GM23338 (cell line): ENCODE results near the gene NANOS2. TPM values are rescaled to one million over a fixed set of nuclear protein-coding genes. Genes with fewer than 3 reads are reported as not detected.
A peak's percentile ranks its signal among the peaks of the same experiment; 100 is the strongest.

Experiments used
- ATAC-seq: fragments of 200-7000 bp; cut with Tn5 transposase; 3 replicates; pipeline ENCODE4 v1.9.1; 2020
- DNase-seq: peaks from one replicate; pipeline ENCODE4 v3.0.0-alpha.2; 2015; ENCODE audit warnings: low spot score
- H2AFZ ChIP-seq: fragments of 200-600 bp; sonication (generic); 2 replicates; pipeline ENCODE4 v1.8.0; 2016; ENCODE audit warnings: antibody characterized with exemption, mild to moderate bottlenecking, moderate library complexity
- H3F3A ChIP-seq: fragments of 200-600 bp; sonication (generic); replicated peaks from 2 replicates; pipeline ENCODE4 v1.8.0; 2017; ENCODE audit warnings: antibody characterized with exemption, mixed run types, low read depth
- H3K27ac ChIP-seq: fragments of 200-600 bp; sonication (generic); 2 replicates; pipeline ENCODE4 v1.6.1; 2016; ENCODE audit warnings: low read depth
- H3K27me3 ChIP-seq: fragments of 200-600 bp; sonication (generic); 2 replicates; pipeline ENCODE4 v1.8.0; 2016; ENCODE audit warnings: mild to moderate bottlenecking, mixed run types, moderate library complexity; ENCODE audit not compliant: insufficient read depth
- H3K36me3 ChIP-seq: fragments of 200-600 bp; sonication (generic); 2 replicates; pipeline ENCODE4 v1.8.0; 2016; ENCODE audit warnings: mild to moderate bottlenecking; ENCODE audit not compliant: insufficient read depth
- H3K4me1 ChIP-seq: fragments of 200-600 bp; sonication (generic); 2 replicates; pipeline ENCODE4 v1.8.0; 2016; ENCODE audit warnings: mild to moderate bottlenecking, moderate library complexity; ENCODE audit not compliant: insufficient read depth
- H3K4me2 ChIP-seq: fragments of 200-600 bp; sonication (generic); 2 replicates; pipeline ENCODE4 v1.7.1; 2017; ENCODE audit warnings: mixed run types
- H3K4me3 ChIP-seq: fragments of 200-600 bp; sonication (generic); 2 replicates; pipeline ENCODE4 v1.6.1; 2016; ENCODE audit warnings: mixed run types
- H3K79me2 ChIP-seq: fragments of 200-600 bp; sonication (generic); replicated peaks from 2 replicates; pipeline ENCODE4 v1.8.0; 2017; ENCODE audit warnings: mild to moderate bottlenecking; ENCODE audit not compliant: insufficient read depth
- H3K9me2 ChIP-seq: fragments of 200-600 bp; sonication (generic); 2 replicates; pipeline ENCODE4 v1.8.0; 2017; ENCODE audit not compliant: insufficient read depth
- H4K20me1 ChIP-seq: fragments of 200-600 bp; sonication (generic); replicated peaks from 2 replicates; pipeline ENCODE4 v1.8.0; 2017; ENCODE audit warnings: mild to moderate bottlenecking; ENCODE audit not compliant: insufficient read depth
- H3K27ac Mint-ChIP-seq: 2 replicates; pipeline ENCODE4 v1.8.0; 2020; ENCODE audit warnings: inconsistent platforms, mild to moderate bottlenecking, moderate library complexity, mixed read lengths
- H3K27me3 Mint-ChIP-seq: 3 replicates; pipeline ENCODE4 v1.8.0; 2022; ENCODE audit warnings: low read depth, mild to moderate bottlenecking, moderate library complexity, mixed read lengths, inconsistent platforms; ENCODE audit not compliant: insufficient read depth, poor library complexity
- H3K36me3 Mint-ChIP-seq: 3 replicates; pipeline ENCODE4 v1.8.0; 2021; ENCODE audit warnings: low read depth, mild to moderate bottlenecking, inconsistent platforms, moderate library complexity, mixed read lengths
- H3K4me1 Mint-ChIP-seq: 3 replicates; pipeline ENCODE4 v1.8.0; 2020; ENCODE audit warnings: mild to moderate bottlenecking, inconsistent platforms, mixed read lengths
- H3K4me3 Mint-ChIP-seq: 3 replicates; pipeline ENCODE4 v1.8.0; 2021; ENCODE audit warnings: moderate library complexity, mild to moderate bottlenecking, inconsistent platforms, mixed read lengths
- H3K9me3 Mint-ChIP-seq: 3 replicates; pipeline ENCODE4 v1.8.0; 2020; ENCODE audit warnings: moderate library complexity, mild to moderate bottlenecking, inconsistent platforms, mixed read lengths
- EZH2 ChIP-seq: fragments of 200-600 bp; sonication (generic); IDR thresholded peaks from one replicate; pipeline ENCODE4 v1.8.0; 2017; ENCODE audit warnings: antibody characterized with exemption, mild to moderate bottlenecking, low read depth; ENCODE audit not compliant: unreplicated experiment
- POLR2AphosphoS5 ChIP-seq: IDR thresholded peaks from 2 replicates; pipeline ENCODE4 v1.6.1; 2016; ENCODE audit warnings: antibody characterized with exemption, low read depth
- STAT1 ChIP-seq: IDR thresholded peaks from one replicate; pipeline ENCODE4 v1.6.1; 2016; ENCODE audit warnings: antibody characterized with exemption; ENCODE audit not compliant: unreplicated experiment
- polyA plus RNA-seq: library from polyadenylated mRNA; unstranded; fragments of >200 nt; fragmentation: Nextera tagmentation; extraction: Ambion mirVana; gene quantifications from 2 replicates; pipeline ENCODE4 v1.2.1, GENCODE V29; 2016
- total RNA-seq: library from RNA; depleted of rRNA; stranded (reverse); fragments of >200 nt; shearing (Covaris generic); gene quantifications from 2 replicates; pipeline ENCODE4 v1.2.3, GENCODE V29; 2014
- TF ChIP-seq, protein P1 (sequence below): IDR thresholded peaks from 2 replicates; pipeline ENCODE4 v1.6.1; 2016; ENCODE audit warnings: antibody characterized with exemption
- TF ChIP-seq, protein P2 (sequence below), 2 experiments: fragments of 200-600 bp in 1 of 2; sonication (generic) in 1 of 2; conservative IDR thresholded peaks; 2 replicates each; pipeline versions ENCODE4 v1.5.1 to v1.6.1; 2016 to 2017; ENCODE audit warnings: antibody characterized with exemption in 2 of 2, low read depth in 2 of 2, mild to moderate bottlenecking in 2 of 2, moderate library complexity in 1 of 2

Gene NANOS2
- total and polyA plus RNA-seq, 2 experiments from 2014 or later: 0.11 to 0.14 TPM

DNA sequence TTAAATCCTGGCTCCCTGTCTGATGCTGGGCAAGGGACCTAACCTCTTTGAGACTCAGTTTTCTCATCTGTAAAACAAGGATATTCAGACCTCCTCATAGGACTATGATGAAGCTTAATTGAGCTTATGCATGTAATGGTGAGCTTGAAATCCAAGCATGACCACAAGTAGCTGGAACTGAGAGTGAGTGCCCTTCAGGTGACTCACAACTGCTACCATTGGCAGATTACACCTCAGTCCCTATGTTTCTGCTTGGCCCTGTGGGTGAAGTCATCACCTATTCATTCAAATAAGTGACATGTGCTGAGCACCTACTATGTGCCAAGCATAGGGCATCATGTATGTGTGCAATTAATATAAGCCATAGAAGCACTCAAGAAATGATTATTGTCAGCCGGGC lies 33.3 kb upstream of the NANOS2 start:
- TF ChIP-seq, protein P1, sequence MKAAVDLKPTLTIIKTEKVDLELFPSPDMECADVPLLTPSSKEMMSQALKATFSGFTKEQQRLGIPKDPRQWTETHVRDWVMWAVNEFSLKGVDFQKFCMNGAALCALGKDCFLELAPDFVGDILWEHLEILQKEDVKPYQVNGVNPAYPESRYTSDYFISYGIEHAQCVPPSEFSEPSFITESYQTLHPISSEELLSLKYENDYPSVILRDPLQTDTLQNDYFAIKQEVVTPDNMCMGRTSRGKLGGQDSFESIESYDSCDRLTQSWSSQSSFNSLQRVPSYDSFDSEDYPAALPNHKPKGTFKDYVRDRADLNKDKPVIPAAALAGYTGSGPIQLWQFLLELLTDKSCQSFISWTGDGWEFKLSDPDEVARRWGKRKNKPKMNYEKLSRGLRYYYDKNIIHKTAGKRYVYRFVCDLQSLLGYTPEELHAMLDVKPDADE: no peak
- TF ChIP-seq EZH2: no peak
- TF ChIP-seq STAT1: no peak
- no peak for TF ChIP-seq POLR2AphosphoS5
- TF ChIP-seq, protein P2, sequence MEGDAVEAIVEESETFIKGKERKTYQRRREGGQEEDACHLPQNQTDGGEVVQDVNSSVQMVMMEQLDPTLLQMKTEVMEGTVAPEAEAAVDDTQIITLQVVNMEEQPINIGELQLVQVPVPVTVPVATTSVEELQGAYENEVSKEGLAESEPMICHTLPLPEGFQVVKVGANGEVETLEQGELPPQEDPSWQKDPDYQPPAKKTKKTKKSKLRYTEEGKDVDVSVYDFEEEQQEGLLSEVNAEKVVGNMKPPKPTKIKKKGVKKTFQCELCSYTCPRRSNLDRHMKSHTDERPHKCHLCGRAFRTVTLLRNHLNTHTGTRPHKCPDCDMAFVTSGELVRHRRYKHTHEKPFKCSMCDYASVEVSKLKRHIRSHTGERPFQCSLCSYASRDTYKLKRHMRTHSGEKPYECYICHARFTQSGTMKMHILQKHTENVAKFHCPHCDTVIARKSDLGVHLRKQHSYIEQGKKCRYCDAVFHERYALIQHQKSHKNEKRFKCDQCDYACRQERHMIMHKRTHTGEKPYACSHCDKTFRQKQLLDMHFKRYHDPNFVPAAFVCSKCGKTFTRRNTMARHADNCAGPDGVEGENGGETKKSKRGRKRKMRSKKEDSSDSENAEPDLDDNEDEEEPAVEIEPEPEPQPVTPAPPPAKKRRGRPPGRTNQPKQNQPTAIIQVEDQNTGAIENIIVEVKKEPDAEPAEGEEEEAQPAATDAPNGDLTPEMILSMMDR (conservative IDR thresholded peaks at IDR 0.05; ENCODE audit: low read depth in 2 of 2): no peak
- H3K27me3 Mint-ChIP-seq: peaks cover 5% of the 10 kb centered on the region
- Histone ChIP-seq H3K4me2 (no peak overlapping the region), H3K4me1 (0 out of 2 replicates have a peak, but pooled peaks cover 6% of the 10 kb centered on the region), H2AFZ (no peak overlapping the region), H3K9me2 (no peaks in the 10 kb centered on the region), H3K36me3 (no peaks in the 10 kb centered on the region), H3K27me3 (no peaks in the 10 kb centered on the region), H3K79me2 (no peaks in the 10 kb centered on the region), H3F3A (0 out of 2 replicates have a peak, but pooled peaks cover 12% of the 10 kb centered on the region), H3K4me3 (no peak overlapping the region), H4K20me1 (peaks cover 11% of the 10 kb centered on the region; the same call in 1 of the 2 replicates), H3K27ac (no peak overlapping the region)
- peaks cover 6% of the 10 kb centered on the region; the same call in 2 of the 3 replicates for H3K4me1 Mint-ChIP-seq
- DNase-seq (no peak), ATAC-seq (no peak)
- H3K4me3 Mint-ChIP-seq: no peak overlapping the region
- H3K9me3 Mint-ChIP-seq: no peaks in the 10 kb centered on the region; the same call in 2 of the 3 replicates
- H3K36me3 Mint-ChIP-seq: peaks cover 8% of the 10 kb centered on the region; the same call in 2 of the 3 replicates
- H3K27ac Mint-ChIP-seq: no peak overlapping the region

GRCh38 chr19:45940515-45940805 lies 25.9 kb upstream of the NANOS2 start:
- Histone ChIP-seq H3K4me1 (peaks cover 14% of the 10 kb centered on the region; the same call in 1 of the 2 replicates), H3K79me2 (no peaks in the 10 kb centered on the region), H3K4me2 (peak overlapping the region; percentile 71; the same call in 1 of the 2 replicates), H3K27ac (no peak overlapping the region), H3F3A (0 out of 2 replicates have a peak, but pooled peaks cover 7% of the 10 kb centered on the region), H3K4me3 (peak overlapping the region; percentile 46; the same call in 1 of the 2 replicates), H3K27me3 (no peaks in the 10 kb centered on the region), H4K20me1 (no peaks in the 10 kb centered on the region), H3K36me3 (no peaks in the 10 kb centered on the region; the same call in 1 of the 2 replicates), H2AFZ (no peak overlapping the region), H3K9me2 (no peaks in the 10 kb centered on the region)
- peak; percentile 40; the same call in 2 of the 3 replicates for ATAC-seq
- H3K9me3 Mint-ChIP-seq: no peaks in the 10 kb centered on the region; the same call in 2 of the 3 replicates
- H3K27me3 Mint-ChIP-seq: peaks cover 7% of the 10 kb centered on the region
- peak overlapping the region; percentile 45; the same call in 2 of the 3 replicates for H3K4me3 Mint-ChIP-seq
- peaks cover 18% of the 10 kb centered on the region for H3K4me1 Mint-ChIP-seq
- H3K36me3 Mint-ChIP-seq: peaks cover 14% of the 10 kb centered on the region; the same call in 2 of the 3 replicates
- no peak for DNase-seq
- TF ChIP-seq, protein P2 (conservative IDR thresholded peaks at IDR 0.05; ENCODE audit: low read depth in 2 of 2): peak in 1 of 2 experiments; percentile 7; a peak in 1 of 4 replicates
- TF ChIP-seq, protein P1: no peak
- no peak overlapping the region for H3K27ac Mint-ChIP-seq
